Measurements from ENCODE around the gene CAMKMT.

GRCh38 chr2:44470151-44470550, 108.4 kb downstream of the CAMKMT start:
- TF ChIP-seq, protein P1, sequence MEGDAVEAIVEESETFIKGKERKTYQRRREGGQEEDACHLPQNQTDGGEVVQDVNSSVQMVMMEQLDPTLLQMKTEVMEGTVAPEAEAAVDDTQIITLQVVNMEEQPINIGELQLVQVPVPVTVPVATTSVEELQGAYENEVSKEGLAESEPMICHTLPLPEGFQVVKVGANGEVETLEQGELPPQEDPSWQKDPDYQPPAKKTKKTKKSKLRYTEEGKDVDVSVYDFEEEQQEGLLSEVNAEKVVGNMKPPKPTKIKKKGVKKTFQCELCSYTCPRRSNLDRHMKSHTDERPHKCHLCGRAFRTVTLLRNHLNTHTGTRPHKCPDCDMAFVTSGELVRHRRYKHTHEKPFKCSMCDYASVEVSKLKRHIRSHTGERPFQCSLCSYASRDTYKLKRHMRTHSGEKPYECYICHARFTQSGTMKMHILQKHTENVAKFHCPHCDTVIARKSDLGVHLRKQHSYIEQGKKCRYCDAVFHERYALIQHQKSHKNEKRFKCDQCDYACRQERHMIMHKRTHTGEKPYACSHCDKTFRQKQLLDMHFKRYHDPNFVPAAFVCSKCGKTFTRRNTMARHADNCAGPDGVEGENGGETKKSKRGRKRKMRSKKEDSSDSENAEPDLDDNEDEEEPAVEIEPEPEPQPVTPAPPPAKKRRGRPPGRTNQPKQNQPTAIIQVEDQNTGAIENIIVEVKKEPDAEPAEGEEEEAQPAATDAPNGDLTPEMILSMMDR (IDR thresholded peaks at IDR 0.05): no peak
- TF ChIP-seq EP300 (IDR thresholded peaks at IDR 0.05): no peak
- no peak for TF ChIP-seq POLR2A (IDR thresholded peaks at IDR 0.05)
